ENCODE results near the gene TMEM271. TPM values are rescaled to one million over a fixed set of nuclear protein-coding genes. Genes with fewer than 3 reads are reported as not detected.

The TMEM271 gene
- total RNA-seq, 2 experiments from 2014 or later = not detected

DNA sequence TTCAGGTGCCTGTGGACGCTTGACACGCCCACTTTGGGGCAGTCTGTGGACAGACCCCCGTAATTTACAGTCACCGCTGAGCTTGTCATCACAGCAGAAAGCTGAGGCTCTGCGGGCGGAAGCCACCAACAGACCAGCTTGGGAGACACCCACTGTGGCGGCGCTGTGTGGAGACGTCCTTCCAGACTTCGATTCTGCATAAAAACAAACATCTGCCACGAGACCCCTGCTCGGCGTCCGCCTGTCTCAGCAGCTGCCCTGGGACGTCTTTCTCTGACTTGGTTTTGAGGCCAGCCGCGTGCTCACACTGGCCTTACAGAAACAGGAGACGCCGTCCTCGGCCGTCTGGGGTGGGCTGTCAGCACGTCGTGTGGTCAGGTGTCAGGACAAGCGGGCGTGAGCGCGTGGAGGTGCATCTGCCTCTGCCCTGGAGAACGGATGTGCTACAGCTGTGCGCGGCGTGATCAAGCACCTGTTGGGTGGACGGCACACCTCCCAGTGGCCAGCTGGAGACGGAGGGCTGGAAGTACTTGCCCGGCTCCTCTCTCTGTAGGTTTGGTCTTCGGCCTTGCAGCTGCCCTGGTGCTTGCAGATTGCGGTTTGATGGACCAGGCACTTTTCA lies 39.6 kb downstream of the TMEM271 start:
- TF ChIP-seq, protein P1, sequence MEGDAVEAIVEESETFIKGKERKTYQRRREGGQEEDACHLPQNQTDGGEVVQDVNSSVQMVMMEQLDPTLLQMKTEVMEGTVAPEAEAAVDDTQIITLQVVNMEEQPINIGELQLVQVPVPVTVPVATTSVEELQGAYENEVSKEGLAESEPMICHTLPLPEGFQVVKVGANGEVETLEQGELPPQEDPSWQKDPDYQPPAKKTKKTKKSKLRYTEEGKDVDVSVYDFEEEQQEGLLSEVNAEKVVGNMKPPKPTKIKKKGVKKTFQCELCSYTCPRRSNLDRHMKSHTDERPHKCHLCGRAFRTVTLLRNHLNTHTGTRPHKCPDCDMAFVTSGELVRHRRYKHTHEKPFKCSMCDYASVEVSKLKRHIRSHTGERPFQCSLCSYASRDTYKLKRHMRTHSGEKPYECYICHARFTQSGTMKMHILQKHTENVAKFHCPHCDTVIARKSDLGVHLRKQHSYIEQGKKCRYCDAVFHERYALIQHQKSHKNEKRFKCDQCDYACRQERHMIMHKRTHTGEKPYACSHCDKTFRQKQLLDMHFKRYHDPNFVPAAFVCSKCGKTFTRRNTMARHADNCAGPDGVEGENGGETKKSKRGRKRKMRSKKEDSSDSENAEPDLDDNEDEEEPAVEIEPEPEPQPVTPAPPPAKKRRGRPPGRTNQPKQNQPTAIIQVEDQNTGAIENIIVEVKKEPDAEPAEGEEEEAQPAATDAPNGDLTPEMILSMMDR (IDR thresholded peaks at IDR 0.05) = no peak
- POLR2A ChIA-PET = no interaction called here
- H3K27ac ChIP-seq (ENCODE audit: low read depth in 1 of 2, low read length in 2 of 2) = no peak overlapping the region
- H3K27me3 ChIP-seq (ENCODE audit: control insufficient read depth in 1 of 2, insufficient read depth in 2 of 2, low read length in 2 of 2) = no peaks in the 10 kb centered on the region
- H3K27me3 Mint-ChIP-seq = no peaks in the 10 kb centered on the region
- no peaks in the 10 kb centered on the region for H3K4me1 ChIP-seq (ENCODE audit: insufficient read depth, low read length)
- no peaks in the 10 kb centered on the region for H3K4me1 Mint-ChIP-seq (ENCODE audit: low read depth)
- H3K36me3 Mint-ChIP-seq (ENCODE audit: low read depth) = peaks cover 58% of the 10 kb centered on the region
- peaks cover 59% of the 10 kb centered on the region for H3K36me3 ChIP-seq (ENCODE audit: insufficient read depth, low read length)
- CTCF ChIA-PET = no interaction called here
- no peak overlapping the region for H3K27ac Mint-ChIP-seq
- no peak overlapping the region for H3K4me3 Mint-ChIP-seq
- no peak overlapping the region for H3K4me3 ChIP-seq (ENCODE audit: low read length)
- H3K9me3 ChIP-seq (ENCODE audit: control insufficient read depth in 1 of 2, insufficient read depth in 1 of 2, low read length in 2 of 2) = peaks cover 0 to 61% of the 10 kb centered on the region in 2 experiments
- no peak for DNase-seq
- no peak for ATAC-seq (ENCODE audit: poor library complexity)
- H3K9me3 Mint-ChIP-seq = no peaks in the 10 kb centered on the region
- intact Hi-C loops (cut with DNase I, micrococcal nuclease) = no loop called here

DNA sequence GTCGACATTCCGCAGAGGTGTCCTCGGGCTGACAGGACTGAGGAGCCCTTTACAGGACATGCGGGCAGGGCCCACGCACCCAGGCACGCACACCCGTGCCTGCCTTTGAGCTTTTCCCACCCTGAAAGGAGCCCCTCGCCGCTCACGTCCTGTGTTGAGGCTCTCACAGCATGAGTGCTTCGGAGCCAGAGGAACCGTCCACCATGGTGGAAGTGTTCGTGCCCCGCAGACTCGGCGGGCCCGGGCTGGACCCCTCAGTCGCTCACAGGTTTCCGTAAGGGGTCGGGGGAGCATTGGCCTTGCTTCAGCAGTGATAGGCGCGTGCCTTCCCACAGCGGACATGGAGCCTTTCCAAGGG lies 40.2 kb downstream of the TMEM271 start:
- intact Hi-C loops (cut with DNase I, micrococcal nuclease) = no loop called here
- TF ChIP-seq, protein P1 (IDR thresholded peaks at IDR 0.05) = no peak
- peaks cover 64% of the 10 kb centered on the region for H3K36me3 Mint-ChIP-seq (ENCODE audit: low read depth)
- Histone ChIP-seq H3K4me3 (ENCODE audit: low read length) (no peak overlapping the region), H3K27ac (ENCODE audit: low read depth in 1 of 2, low read length in 2 of 2) (no peak overlapping the region), H3K36me3 (ENCODE audit: insufficient read depth, low read length) (peaks cover 65% of the 10 kb centered on the region), H3K9me3 (ENCODE audit: control insufficient read depth in 1 of 2, insufficient read depth in 1 of 2, low read length in 2 of 2) (peaks cover 0 to 61% of the 10 kb centered on the region in 2 experiments), H3K4me1 (ENCODE audit: insufficient read depth, low read length) (no peaks in the 10 kb centered on the region), H3K27me3 (ENCODE audit: control insufficient read depth in 1 of 2, insufficient read depth in 2 of 2, low read length in 2 of 2) (no peaks in the 10 kb centered on the region)
- CTCF ChIA-PET = no interaction called here
- ATAC-seq (ENCODE audit: poor library complexity) (no peak), DNase-seq (no peak)
- no peak overlapping the region for H3K27ac Mint-ChIP-seq
- no peaks in the 10 kb centered on the region for H3K27me3 Mint-ChIP-seq
- no peaks in the 10 kb centered on the region for H3K4me1 Mint-ChIP-seq (ENCODE audit: low read depth)
- H3K9me3 Mint-ChIP-seq = no peaks in the 10 kb centered on the region
- POLR2A ChIA-PET = no interaction called here
- H3K4me3 Mint-ChIP-seq = no peak overlapping the region

DNA sequence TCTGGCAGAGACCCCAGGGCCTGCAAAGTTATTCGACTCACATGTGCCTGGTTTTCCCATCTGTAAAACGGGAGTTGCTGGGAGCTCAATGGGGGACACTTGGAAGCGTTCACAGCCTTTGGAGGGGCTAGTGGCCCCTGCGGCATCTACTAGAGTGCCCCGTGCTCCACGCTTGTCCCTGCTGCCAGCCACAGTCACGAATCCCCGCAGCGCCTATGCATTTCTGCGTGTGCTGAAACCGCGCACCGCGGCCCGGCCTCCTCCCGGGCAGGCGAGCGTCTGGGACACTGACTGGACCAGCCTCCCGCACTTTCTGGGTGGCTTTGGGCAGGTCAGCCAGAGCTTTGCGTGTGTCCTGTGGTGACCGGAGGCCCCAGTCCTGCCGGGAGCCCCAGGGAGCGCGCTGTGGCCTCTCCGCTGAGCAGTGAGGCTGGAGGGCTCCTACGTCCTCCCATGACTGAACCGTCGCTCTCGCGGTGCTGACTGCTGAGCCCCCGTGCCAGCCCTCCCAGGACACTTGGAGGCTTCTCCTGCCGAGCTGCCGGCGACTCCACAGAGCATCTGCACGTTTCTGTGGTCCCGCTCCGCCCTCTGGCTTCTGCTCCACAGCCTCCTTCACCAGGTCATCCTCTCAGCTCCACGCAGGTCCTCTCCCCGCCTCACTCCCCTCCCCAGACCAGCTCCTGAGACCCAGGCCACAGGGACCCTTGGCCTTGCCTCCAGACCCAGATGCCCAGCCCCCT lies 40.7 kb downstream of the TMEM271 start:
- no peaks in the 10 kb centered on the region for H3K9me3 Mint-ChIP-seq
- Histone ChIP-seq H3K9me3 (ENCODE audit: control insufficient read depth in 1 of 2, insufficient read depth in 1 of 2, low read length in 2 of 2) (peaks cover 0 to 61% of the 10 kb centered on the region in 2 experiments), H3K4me3 (ENCODE audit: low read length) (no peak overlapping the region), H3K27ac (ENCODE audit: low read depth in 1 of 2, low read length in 2 of 2) (no peak overlapping the region), H3K36me3 (ENCODE audit: insufficient read depth, low read length) (peaks cover 70% of the 10 kb centered on the region), H3K4me1 (ENCODE audit: insufficient read depth, low read length) (no peaks in the 10 kb centered on the region), H3K27me3 (ENCODE audit: control insufficient read depth in 1 of 2, insufficient read depth in 2 of 2, low read length in 2 of 2) (no peaks in the 10 kb centered on the region)
- TF ChIP-seq, protein P1 (IDR thresholded peaks at IDR 0.05) = no peak
- H3K4me3 Mint-ChIP-seq = no peak overlapping the region
- H3K27me3 Mint-ChIP-seq = no peaks in the 10 kb centered on the region
- CTCF ChIA-PET = no interaction called here
- no peaks in the 10 kb centered on the region for H3K4me1 Mint-ChIP-seq (ENCODE audit: low read depth)
- ATAC-seq (ENCODE audit: poor library complexity) = no peak
- intact Hi-C loops (cut with DNase I, micrococcal nuclease) = no loop called here
- peaks cover 69% of the 10 kb centered on the region for H3K36me3 Mint-ChIP-seq (ENCODE audit: low read depth)
- POLR2A ChIA-PET = no interaction called here
- no peak for DNase-seq
- no peak overlapping the region for H3K27ac Mint-ChIP-seq

Measured in CD4-positive, alpha-beta T cell (primary cell).